H9 (cell line): Measurements from ENCODE around the gene KIF18B. TPM values are rescaled to one million over a fixed set of nuclear protein-coding genes. Genes with fewer than 3 reads are reported as not detected.

Experiments
- DNase-seq: peaks from one replicate; pipeline ENCODE4 v3.0.0-alpha.2; 2017
- H2AFZ ChIP-seq: one replicate; pipeline ENCODE4 v1.6.1; 2013; ENCODE audit warnings: mild to moderate bottlenecking, low read length, control low read depth, moderate library complexity
- H2AK5ac ChIP-seq: 2 replicates; pipeline ENCODE4 v1.6.1; 2013; ENCODE audit warnings: low read length, control low read depth, mixed read lengths; ENCODE audit not compliant: insufficient read length
- H2BK120ac ChIP-seq: one replicate; pipeline ENCODE4 v1.6.1; 2013; ENCODE audit warnings: low read depth, mild to moderate bottlenecking, low read length, control low read depth, inconsistent platforms; ENCODE audit not compliant: poor library complexity, severe bottlenecking
- H2BK12ac ChIP-seq: 2 replicates; pipeline ENCODE4 v1.6.1; 2013; ENCODE audit warnings: low read length, control low read depth, mixed read lengths, low read depth; ENCODE audit not compliant: insufficient read length
- H2BK15ac ChIP-seq: 2 replicates; pipeline ENCODE4 v1.6.1; 2013; ENCODE audit warnings: low read depth, low read length, control low read depth
- H2BK20ac ChIP-seq: one replicate; pipeline ENCODE4 v1.6.1; 2013; ENCODE audit warnings: low read depth, mild to moderate bottlenecking, low read length, control low read depth, inconsistent platforms; ENCODE audit not compliant: poor library complexity, severe bottlenecking
- H2BK5ac ChIP-seq: 2 replicates; pipeline ENCODE4 v1.6.1; 2013; ENCODE audit warnings: low read length, control low read depth, mixed read lengths; ENCODE audit not compliant: insufficient read length
- H3K14ac ChIP-seq: 2 replicates; pipeline ENCODE4 v1.6.1; 2013; ENCODE audit warnings: low read length, control low read depth; ENCODE audit not compliant: insufficient read depth
- H3K18ac ChIP-seq: 2 replicates; pipeline ENCODE4 v1.6.1; 2013; ENCODE audit warnings: low read depth, mild to moderate bottlenecking, mixed read lengths, low read length, control low read depth; ENCODE audit not compliant: insufficient read length
- H3K23ac ChIP-seq: 2 replicates; pipeline ENCODE4 v1.6.1; 2013; ENCODE audit warnings: low read length, control low read depth, mixed read lengths, low read depth; ENCODE audit not compliant: insufficient read length
- H3K23me2 ChIP-seq: 2 replicates; pipeline ENCODE4 v1.6.1; 2013; ENCODE audit warnings: low read depth, mild to moderate bottlenecking, mixed read lengths, low read length, control low read depth; ENCODE audit not compliant: insufficient read length, poor library complexity, severe bottlenecking
- H3K27ac ChIP-seq: 2 replicates; pipeline ENCODE4 v1.5.1; 2013; ENCODE audit warnings: low read length, control low read depth, mixed read lengths, low read depth; ENCODE audit not compliant: insufficient read length
- H3K27me3 ChIP-seq: 2 replicates; pipeline ENCODE4 v1.6.1; 2013; ENCODE audit warnings: low read length, control low read depth, inconsistent platforms; ENCODE audit not compliant: insufficient read depth
- H3K4ac ChIP-seq: 2 replicates; pipeline ENCODE4 v1.6.1; 2013; ENCODE audit warnings: low read depth, mild to moderate bottlenecking, control low read depth, inconsistent platforms, low read length, moderate library complexity
- H3K4me1 ChIP-seq: 2 replicates; pipeline ENCODE4 v1.6.1; 2013; ENCODE audit warnings: low read length, control low read depth, inconsistent platforms; ENCODE audit not compliant: insufficient read depth
- H3K4me2 ChIP-seq: 2 replicates; pipeline ENCODE4 v1.6.1; 2013; ENCODE audit warnings: low read length, control low read depth, mixed read lengths; ENCODE audit not compliant: insufficient read length, insufficient read depth
- H3K56ac ChIP-seq: 2 replicates; pipeline ENCODE4 v1.6.1; 2013; ENCODE audit warnings: low read depth, mild to moderate bottlenecking, mixed read lengths, low read length, control low read depth; ENCODE audit not compliant: insufficient read length
- H3K79me1 ChIP-seq: 2 replicates; pipeline ENCODE4 v1.6.1; 2013; ENCODE audit warnings: low read depth, mild to moderate bottlenecking, moderate library complexity, low read length, control low read depth, inconsistent platforms; ENCODE audit not compliant: insufficient read depth, poor library complexity, severe bottlenecking
- H3K79me2 ChIP-seq: 2 replicates; pipeline ENCODE4 v1.6.1; 2013; ENCODE audit warnings: low read length, control low read depth, inconsistent platforms; ENCODE audit not compliant: insufficient read depth
- H3K9ac ChIP-seq: 2 replicates; pipeline ENCODE4 v1.6.1; 2013; ENCODE audit warnings: low read length, control low read depth, mixed read lengths; ENCODE audit not compliant: insufficient read length; ENCODE audit errors: extremely low read depth
- H3K9me3 ChIP-seq: one replicate; pipeline ENCODE4 v1.6.1; 2013; ENCODE audit warnings: low read depth, low read length, inconsistent platforms; ENCODE audit not compliant: control insufficient read depth
- H3T11ph ChIP-seq: one replicate; pipeline ENCODE4 v1.6.1; 2013; ENCODE audit warnings: mild to moderate bottlenecking, low read length, control low read depth, inconsistent platforms
- H4K20me1 ChIP-seq: one replicate; pipeline ENCODE4 v1.6.1; 2013; ENCODE audit not compliant: control insufficient read depth, insufficient read length, insufficient read depth
- H4K5ac ChIP-seq: 2 replicates; pipeline ENCODE4 v1.6.1; 2013; ENCODE audit warnings: low read depth, mild to moderate bottlenecking, mixed read lengths, low read length, control low read depth; ENCODE audit not compliant: insufficient read length
- H4K8ac ChIP-seq: replicated peaks from 2 replicates; pipeline ENCODE4 v1.6.1; 2013; ENCODE audit warnings: low read length, control low read depth, mixed read lengths, low read depth; ENCODE audit not compliant: insufficient read length
- H4K91ac ChIP-seq: 2 replicates; pipeline ENCODE4 v1.6.1; 2013; ENCODE audit warnings: low read depth, mild to moderate bottlenecking, moderate library complexity, mixed read lengths, low read length, control low read depth; ENCODE audit not compliant: insufficient read length
- H3K27ac Mint-ChIP-seq, 3 experiments: 2 replicates in 2 of 3; 3 replicates in 1 of 3; pipeline ENCODE4 v1.8.0; 2020 to 2021; ENCODE audit warnings: mixed read lengths in 3 of 3, mild to moderate bottlenecking in 1 of 3, moderate library complexity in 1 of 3
- H3K27me3 Mint-ChIP-seq: 2 replicates; pipeline ENCODE4 v1.8.0; 2021; ENCODE audit warnings: low read depth, mild to moderate bottlenecking, moderate library complexity, mixed read lengths
- H3K36me3 Mint-ChIP-seq, 3 experiments: 2 replicates in 2 of 3; 3 replicates in 1 of 3; pipeline ENCODE4 v1.8.0; 2020 to 2021; ENCODE audit warnings: low read depth in 3 of 3, mixed read lengths in 3 of 3; ENCODE audit not compliant: insufficient read depth in 1 of 3
- H3K4me1 Mint-ChIP-seq, 2 experiments: 2 replicates each; pipeline ENCODE4 v1.8.0; 2020; ENCODE audit warnings: mixed read lengths in 2 of 2
- H3K4me3 Mint-ChIP-seq, 2 experiments: 2 replicates in 1 of 2; 3 replicates in 1 of 2; pipeline ENCODE4 v1.8.0; 2020 to 2021; ENCODE audit warnings: mild to moderate bottlenecking in 2 of 2, mixed read lengths in 2 of 2, moderate library complexity in 1 of 2
- H3K9me3 Mint-ChIP-seq, 2 experiments: 2 replicates in 1 of 2; 3 replicates in 1 of 2; pipeline ENCODE4 v1.8.0; 2020; ENCODE audit warnings: mild to moderate bottlenecking in 2 of 2, mixed read lengths in 2 of 2, moderate library complexity in 1 of 2
- CTCF ChIP-seq: fragments of 200-600 bp; sonication (generic); conservative IDR thresholded peaks from 3 replicates; pipeline ENCODE4 v1.8.0; 2021; ENCODE audit warnings: antibody characterized with exemption, mild to moderate bottlenecking
- WGBS: extraction: QIAGEN DNeasy Blood & Tissue Kit; methylation state at CpG from one replicate; pipeline ENCODE4 v1.1.7; 2013; ENCODE audit warnings: missing lambda C conversion rate, low lambda C conversion rate, mixed read lengths; ENCODE audit not compliant: insufficient read length; ENCODE audit errors: extremely low coverage; 5-methylcytosine and 5-hydroxymethylcytosine counted together
- total RNA-seq: library from RNA; stranded (reverse); gene quantifications from 2 replicates; pipeline ENCODE4 v1.2.1, GENCODE V29; 2021

KIF18B gene
- total RNA-seq, 1 experiment from 2014 or later, result 51.8 TPM

- H3K14ac ChIP-seq, result no peak overlapping the region
- H3K27me3 ChIP-seq, result no peaks in the 10 kb centered on the region
- H2BK120ac ChIP-seq, result no peak overlapping the region
- no peak overlapping the region for H2BK12ac ChIP-seq
- no peaks in the 10 kb centered on the region for H3K9me3 ChIP-seq
- no peak overlapping the region for H3K4ac ChIP-seq
- no peak overlapping the region for H3K4me2 ChIP-seq
- H4K8ac ChIP-seq, result no peak overlapping the region
- H2BK20ac ChIP-seq, result no peak overlapping the region
- no peak overlapping the region for H2BK15ac ChIP-seq
- Mint-ChIP-seq H3K27ac (no peak overlapping the region), H3K4me3 (no peak overlapping the region), H3K4me1 (peaks cover 9 to 40% of the 10 kb centered on the region in 2 experiments), H3K36me3 (no peaks in the 10 kb centered on the region; a peak in 1 of 7 replicates), H3K27me3 (peaks cover 56% of the 10 kb centered on the region), H3K9me3 (peaks cover 0 to 2% of the 10 kb centered on the region in 2 experiments; a peak in 1 of 5 replicates)
- no peak for TF ChIP-seq CTCF
- no peak overlapping the region for H3K56ac ChIP-seq
- H2AFZ ChIP-seq, result no peak overlapping the region
- no peak overlapping the region for H4K5ac ChIP-seq
- H2AK5ac ChIP-seq, result no peak overlapping the region
- H3K79me2 ChIP-seq, result no peaks in the 10 kb centered on the region
- no peaks in the 10 kb centered on the region for H3K79me1 ChIP-seq
- no peak overlapping the region for H2BK5ac ChIP-seq
- H3K9ac ChIP-seq, result no peak overlapping the region
- H4K91ac ChIP-seq, result no peak overlapping the region
- H3K4me1 ChIP-seq, result no peaks in the 10 kb centered on the region; the same call in 1 of the 2 replicates
- no peaks in the 10 kb centered on the region for H4K20me1 ChIP-seq
- no peak overlapping the region for H3K23ac ChIP-seq
- DNase-seq, result no peak
- H3T11ph ChIP-seq, result no peak overlapping the region
- H3K18ac ChIP-seq, result no peak overlapping the region
- no CpG with 5 or more reads among the region's 5 CpGs for WGBS
- no peak overlapping the region for H3K27ac ChIP-seq
- no peaks in the 10 kb centered on the region for H3K23me2 ChIP-seq
These were observed 31.2 kb upstream of the KIF18B start for GRCh38 chr17:44978807-44979206.
